K562 (cell line): ENCODE results near the gene LRRC37A3. TPM values are rescaled to one million over a fixed set of nuclear protein-coding genes. Genes with fewer than 3 reads are reported as not detected.
"Not testable (repeated sequence)": the region's sequence is repeated elsewhere in the genome, so short reads cannot be mapped to it uniquely, and the experiment has no call there.

Experiments
- C11orf30 ChIP-seq: fragments of 450-650 bp; IDR thresholded peaks from 2 replicates; pipeline ENCODE4 v1.6.1; 2016; ENCODE audit warnings: low read depth, mild to moderate bottlenecking
- CBX3 ChIP-seq, 2 experiments: IDR thresholded peaks; 1 replicate in 1 of 2; 2 replicates in 1 of 2; pipeline ENCODE4 v1.6.1; 2012; ENCODE audit warnings: inconsistent platforms in 2 of 2, low read length in 2 of 2, borderline replicate concordance in 1 of 2, control low read depth in 1 of 2
- CCNT2 ChIP-seq: IDR thresholded peaks from 2 replicates; pipeline ENCODE4 v1.6.1; 2011; ENCODE audit warnings: borderline replicate concordance, low read depth, mild to moderate bottlenecking, moderate library complexity, mixed read lengths, low read length; ENCODE audit not compliant: insufficient read length; ENCODE audit errors: extremely low read depth
- DMBX1 ChIP-seq: fragments of 250-450 bp; sonication (Bioruptor Pico); IDR thresholded peaks from 2 replicates; pipeline ENCODE4 v1.8.0; 2022; ENCODE audit warnings: inconsistent platforms, mild to moderate bottlenecking, moderate library complexity, borderline replicate concordance
- ETV6 ChIP-seq, 3 experiments: fragments of 150-350 bp in 1 of 3; sonication (generic) in 1 of 3; formaldehyde crosslinking in 1 of 3; IDR thresholded peaks; 2 replicates each; pipeline versions ENCODE4 v1.6.1 to v1.8.0; 2014 to 2022; ENCODE audit warnings: borderline replicate concordance in 2 of 3, low read depth in 2 of 3, antibody characterized with exemption in 1 of 3, low read length in 1 of 3, mild to moderate bottlenecking in 1 of 3, missing genetic modification reagents in 1 of 3
- FOXK2 ChIP-seq, 2 experiments: fragments of 450-650 bp; IDR thresholded peaks in 1 of 2; conservative IDR thresholded peaks in 1 of 2; 2 replicates each; pipeline ENCODE4 v1.6.1; 2016; ENCODE audit warnings: low read depth in 2 of 2, mild to moderate bottlenecking in 1 of 2
- GATA2 ChIP-seq: sonication (generic); formaldehyde crosslinking; IDR thresholded peaks from 2 replicates; pipeline ENCODE4 v1.4.0; 2020; ENCODE audit warnings: mild to moderate bottlenecking, missing genetic modification reagents
- GTF2E2 ChIP-seq: fragments of 200-800 bp; sonication (Bioruptor generic); IDR thresholded peaks from 2 replicates; pipeline ENCODE4 v1.6.1; 2016; ENCODE audit warnings: missing genetic modification characterization, missing compliant biosample characterization
- NCOR1 ChIP-seq: fragments of 450-650 bp; IDR thresholded peaks from 2 replicates; pipeline ENCODE4 v1.6.1; 2016; ENCODE audit warnings: mild to moderate bottlenecking, moderate library complexity
- OTX1 ChIP-seq: fragments of 450-650 bp; formaldehyde crosslinking; IDR thresholded peaks from 2 replicates; pipeline ENCODE4 v1.4.0; 2022; ENCODE audit warnings: mild to moderate bottlenecking
- SMARCA4 ChIP-seq: fragments of 450-650 bp; IDR thresholded peaks from 2 replicates; pipeline ENCODE4 v1.6.1; 2016
- TBL1XR1 ChIP-seq, 2 experiments: IDR thresholded peaks; 2 replicates each; pipeline ENCODE4 v1.6.1; 2012; ENCODE audit warnings: improper control_type of control experiment in 2 of 2, low read length in 2 of 2, mild to moderate bottlenecking in 1 of 2
- ZKSCAN8 ChIP-seq: fragments of 200-800 bp; sonication (Bioruptor generic); IDR thresholded peaks from 2 replicates; pipeline ENCODE4 v1.6.1; 2016; ENCODE audit warnings: missing genetic modification characterization, missing compliant biosample characterization
- ZNF197 ChIP-seq: fragments of 200-800 bp; sonication (Bioruptor generic); IDR thresholded peaks from 2 replicates; pipeline ENCODE4 v1.6.1; 2016; ENCODE audit warnings: low read depth, missing genetic modification characterization, missing compliant biosample characterization
- ZNF449 ChIP-seq: fragments of 250-450 bp; sonication (Bioruptor Pico); IDR thresholded peaks from 2 replicates; pipeline ENCODE4 v1.8.0; 2022; ENCODE audit warnings: moderate library complexity, mild to moderate bottlenecking, inconsistent platforms
- ZNF609 ChIP-seq: sonication (generic); formaldehyde crosslinking; IDR thresholded peaks from 2 replicates; pipeline ENCODE4 v1.8.1; 2023; ENCODE audit warnings: missing genetic modification reagents, mild to moderate bottlenecking, borderline replicate concordance
- polyA plus RNA-seq, 8 experiments: library from polyadenylated mRNA; depleted of rRNA in 4 of 8; stranded (reverse) in 5 of 8; unstranded in 3 of 8; fragments of >200 nt; fragmentation: Nextera tagmentation in 2 of 8; fragmentation: Illumina TruSeq in 1 of 8; extraction: Ambion mirVana in 2 of 8; extraction: Trizol in 1 of 8; gene quantifications; 2 replicates each; pipeline versions ENCODE4 v1.2.1 to v1.2.3, GENCODE V29; 2011 to 2014; ENCODE audit warnings: inconsistent platforms in 1 of 8, missing spikeins in 1 of 8
- total RNA-seq, 7 experiments: library from RNA; depleted of rRNA in 6 of 7; stranded (reverse); fragments of >200 nt in 6 of 7; fragmentation: Illumina TruSeq in 2 of 7; extraction: Trizol in 2 of 7; gene quantifications; 2 replicates each; pipeline versions ENCODE4 v1.2.1 to v1.2.3, GENCODE V29; 2011 to 2021; ENCODE audit warnings: low replicate concordance in 1 of 7

LRRC37A3 gene
- total and polyA plus RNA-seq, 9 of the 15 experiments (the other 6 are each of a cell fraction or from before 2014, with no cell fraction given), result 0.14 to 5.9 (median 2.2) TPM

GRCh38 chr17:64923051-64923568 lies 3.8 kb upstream of the LRRC37A3 start (continued):
- TF ChIP-seq CCNT2, result peak; percentile 39
- TF ChIP-seq SMARCA4, result peak; percentile 98
- 0 out of 4 replicates have a peak, but pooled peaks of 1 of the 2 experiments have one; percentile 40 for TF ChIP-seq ETV6 (IDR thresholded peaks at IDR 0.05; ENCODE audit: borderline replicate concordance in 1 of 2, low read depth in 2 of 2, low read length in 1 of 2)
- not testable (repeated sequence) for TF ChIP-seq ETV6 (CRISPR knock-in tag; IDR thresholded peaks at IDR 0.05; ENCODE audit: borderline replicate concordance)
- TF ChIP-seq ZNF609, result 0 out of 2 replicates have a peak, but pooled peaks have one; percentile 29
- 0 out of 2 replicates have a peak, but pooled peaks have one; percentile 45 for TF ChIP-seq OTX1 (CRISPR knock-in tag)
- TF ChIP-seq ZKSCAN8 (CRISPR knock-in tag), result peak; percentile 86; the same call in 1 of the 2 replicates
- 0 out of 2 replicates have a peak, but pooled peaks have one; percentile 31 for TF ChIP-seq GTF2E2 (tag)
- TF ChIP-seq DMBX1 (CRISPR knock-in tag), result peak; percentile 94
- peak; percentile 99 for TF ChIP-seq NCOR1
- 0 out of 2 replicates have a peak, but pooled peaks have one; percentile 43 for TF ChIP-seq ZNF197
- peak in 1 of 2 experiments; percentile 52; a peak in 1 of 3 replicates for TF ChIP-seq CBX3 (IDR thresholded peaks at IDR 0.05; ENCODE audit: borderline replicate concordance in 1 of 2, low read length in 2 of 2)
- peak; percentile 44 for TF ChIP-seq C11orf30
- 0 out of 2 replicates have a peak, but pooled peaks have one; percentile 50 for TF ChIP-seq ZNF449 (CRISPR knock-in tag)
- peak; percentile 88 for TF ChIP-seq GATA2
- TF ChIP-seq TBL1XR1 (IDR thresholded peaks at IDR 0.05; ENCODE audit: low read length in 2 of 2), result peak; percentile 37 to 46; a peak in 1 of 4 replicates
- TF ChIP-seq FOXK2 (conservative IDR thresholded peaks at IDR 0.05 in 1 of 2, IDR thresholded peaks at IDR 0.05 in 1 of 2; ENCODE audit: low read depth in 2 of 2), result peak in 1 of 2 experiments; percentile 40; a peak in 1 of 4 replicates
